ENCODE data around the gene SNX24. TPM values are rescaled to one million over a fixed set of nuclear protein-coding genes. Genes with fewer than 3 reads are reported as not detected.
"Not testable (repeated sequence)": the region's sequence is repeated elsewhere in the genome, so short reads cannot be mapped to it uniquely, and the experiment has no call there.

SNX24 gene
- total RNA-seq, 1 donor from 2014 or later = 1.2 TPM

GRCh38 chr5:122963305-122963704, 117.9 kb downstream of the SNX24 start:
- H3K36me3 Mint-ChIP-seq (ENCODE audit: low read depth) = no peaks in the 10 kb centered on the region
- H3K4me1 Mint-ChIP-seq (ENCODE audit: low read depth) = no peaks in the 10 kb centered on the region
- intact Hi-C loops (cut with micrococcal nuclease) = no loop called here
- H3K27me3 Mint-ChIP-seq (ENCODE audit: insufficient read depth) = no peaks in the 10 kb centered on the region
- H3K4me3 Mint-ChIP-seq = no peak overlapping the region
- H3K27ac Mint-ChIP-seq = no peak overlapping the region
- no peaks in the 10 kb centered on the region for H3K9me3 Mint-ChIP-seq
- DNase-seq (ENCODE audit: low spot score) = no peak

- H3K27ac Mint-ChIP-seq = no peak overlapping the region
- no peaks in the 10 kb centered on the region for H3K27me3 Mint-ChIP-seq (ENCODE audit: insufficient read depth)
- no peaks in the 10 kb centered on the region for H3K4me1 Mint-ChIP-seq (ENCODE audit: low read depth)
- no peak overlapping the region for H3K4me3 Mint-ChIP-seq
- no peaks in the 10 kb centered on the region for H3K36me3 Mint-ChIP-seq (ENCODE audit: low read depth)
- intact Hi-C loops (cut with micrococcal nuclease) = no loop called here
- no peak for DNase-seq (ENCODE audit: low spot score)
- H3K9me3 Mint-ChIP-seq = no peaks in the 10 kb centered on the region
These were observed 119.7 kb downstream of the SNX24 start for GRCh38 chr5:122965111-122965510.

- intact Hi-C loops (cut with micrococcal nuclease) = no loop called here
- H3K27ac Mint-ChIP-seq = no peak overlapping the region
- no peak for DNase-seq (ENCODE audit: low spot score)
- no peaks in the 10 kb centered on the region for H3K36me3 Mint-ChIP-seq (ENCODE audit: low read depth)
- H3K4me3 Mint-ChIP-seq = no peak overlapping the region
- H3K4me1 Mint-ChIP-seq (ENCODE audit: low read depth) = no peaks in the 10 kb centered on the region
- H3K27me3 Mint-ChIP-seq (ENCODE audit: insufficient read depth) = no peaks in the 10 kb centered on the region
- H3K9me3 Mint-ChIP-seq = no peaks in the 10 kb centered on the region
These were observed 121.7 kb downstream of the SNX24 start for GRCh38 chr5:122967085-122967484.

GRCh38 chr5:122967625-122968024, 122.2 kb downstream of the SNX24 start:
- no peaks in the 10 kb centered on the region for H3K36me3 Mint-ChIP-seq (ENCODE audit: low read depth)
- no peaks in the 10 kb centered on the region for H3K4me1 Mint-ChIP-seq (ENCODE audit: low read depth)
- H3K9me3 Mint-ChIP-seq = no peaks in the 10 kb centered on the region
- no peaks in the 10 kb centered on the region for H3K27me3 Mint-ChIP-seq (ENCODE audit: insufficient read depth)
- intact Hi-C loops (cut with micrococcal nuclease) = no loop called here
- H3K4me3 Mint-ChIP-seq = no peak overlapping the region
- no peak overlapping the region for H3K27ac Mint-ChIP-seq
- DNase-seq (ENCODE audit: low spot score) = no peak

- H3K36me3 Mint-ChIP-seq (ENCODE audit: low read depth); H3K27ac Mint-ChIP-seq; H3K9me3 Mint-ChIP-seq; DNase-seq (ENCODE audit: low spot score); H3K4me3 Mint-ChIP-seq; H3K27me3 Mint-ChIP-seq (ENCODE audit: insufficient read depth); intact Hi-C loops (cut with micrococcal nuclease); H3K4me1 Mint-ChIP-seq (ENCODE audit: low read depth): not testable (repeated sequence)
These were observed 122.6 kb downstream of the SNX24 start for GRCh38 chr5:122968056-122968455.

GRCh38 chr5:122971333-122971732, 125.9 kb downstream of the SNX24 start:
- Mint-ChIP-seq H3K9me3 (no peaks in the 10 kb centered on the region), H3K4me3 (no peak overlapping the region), H3K27ac (no peak overlapping the region), H3K36me3 (ENCODE audit: low read depth) (no peaks in the 10 kb centered on the region), H3K4me1 (ENCODE audit: low read depth) (no peaks in the 10 kb centered on the region), H3K27me3 (ENCODE audit: insufficient read depth) (peaks cover under 1% of the 10 kb centered on the region)
- DNase-seq (ENCODE audit: low spot score) = no peak
- intact Hi-C loops (cut with micrococcal nuclease) = no loop called here

- Mint-ChIP-seq H3K4me1 (ENCODE audit: low read depth) (no peaks in the 10 kb centered on the region), H3K4me3 (no peak overlapping the region), H3K27me3 (ENCODE audit: insufficient read depth) (peaks cover 4% of the 10 kb centered on the region), H3K36me3 (ENCODE audit: low read depth) (no peaks in the 10 kb centered on the region), H3K27ac (no peak overlapping the region), H3K9me3 (no peaks in the 10 kb centered on the region)
- DNase-seq (ENCODE audit: low spot score) = no peak
- intact Hi-C loops (cut with micrococcal nuclease) = no loop called here
These were observed 127.5 kb downstream of the SNX24 start for GRCh38 chr5:122972877-122973276.

- intact Hi-C loops (cut with micrococcal nuclease); H3K36me3 Mint-ChIP-seq (ENCODE audit: low read depth); H3K27ac Mint-ChIP-seq; H3K27me3 Mint-ChIP-seq (ENCODE audit: insufficient read depth); H3K4me3 Mint-ChIP-seq; H3K9me3 Mint-ChIP-seq; DNase-seq (ENCODE audit: low spot score); H3K4me1 Mint-ChIP-seq (ENCODE audit: low read depth): not testable (repeated sequence)
These were observed 128.3 kb downstream of the SNX24 start for GRCh38 chr5:122973759-122974158.

- H3K27ac Mint-ChIP-seq; H3K9me3 Mint-ChIP-seq; H3K36me3 Mint-ChIP-seq (ENCODE audit: low read depth); H3K27me3 Mint-ChIP-seq (ENCODE audit: insufficient read depth); DNase-seq (ENCODE audit: low spot score); H3K4me1 Mint-ChIP-seq (ENCODE audit: low read depth); H3K4me3 Mint-ChIP-seq; intact Hi-C loops (cut with micrococcal nuclease): not testable (repeated sequence)
These were observed 128.8 kb downstream of the SNX24 start for GRCh38 chr5:122974251-122974650.

- no peaks in the 10 kb centered on the region for H3K36me3 Mint-ChIP-seq (ENCODE audit: low read depth)
- no peak overlapping the region for H3K27ac Mint-ChIP-seq
- H3K9me3 Mint-ChIP-seq = no peaks in the 10 kb centered on the region
- H3K27me3 Mint-ChIP-seq (ENCODE audit: insufficient read depth) = peaks cover 8% of the 10 kb centered on the region
- DNase-seq (ENCODE audit: low spot score) = no peak
- H3K4me1 Mint-ChIP-seq (ENCODE audit: low read depth) = no peaks in the 10 kb centered on the region
- no peak overlapping the region for H3K4me3 Mint-ChIP-seq
- intact Hi-C loops (cut with micrococcal nuclease) = no loop called here
These were observed 131.9 kb downstream of the SNX24 start for GRCh38 chr5:122977319-122977718.

- H3K9me3 Mint-ChIP-seq = no peaks in the 10 kb centered on the region
- no peak overlapping the region for H3K27ac Mint-ChIP-seq
- no peak overlapping the region for H3K4me3 Mint-ChIP-seq
- H3K36me3 Mint-ChIP-seq (ENCODE audit: low read depth) = no peaks in the 10 kb centered on the region
- no peak for DNase-seq (ENCODE audit: low spot score)
- H3K4me1 Mint-ChIP-seq (ENCODE audit: low read depth) = no peaks in the 10 kb centered on the region
- intact Hi-C loops (cut with micrococcal nuclease) = no loop called here
- peaks cover 8% of the 10 kb centered on the region for H3K27me3 Mint-ChIP-seq (ENCODE audit: insufficient read depth)
These were observed 132.7 kb downstream of the SNX24 start for GRCh38 chr5:122978068-122978467.

GRCh38 chr5:122978644-122979297, 133.4 kb downstream of the SNX24 start:
- H3K9me3 Mint-ChIP-seq = no peaks in the 10 kb centered on the region
- no peak overlapping the region for H3K4me3 Mint-ChIP-seq
- DNase-seq (ENCODE audit: low spot score) = no peak
- intact Hi-C loops (cut with micrococcal nuclease) = no loop called here
- H3K36me3 Mint-ChIP-seq (ENCODE audit: low read depth) = no peaks in the 10 kb centered on the region
- no peaks in the 10 kb centered on the region for H3K4me1 Mint-ChIP-seq (ENCODE audit: low read depth)
- H3K27me3 Mint-ChIP-seq (ENCODE audit: insufficient read depth) = peaks cover 8% of the 10 kb centered on the region
- H3K27ac Mint-ChIP-seq = no peak overlapping the region

- no peak overlapping the region for H3K27ac Mint-ChIP-seq
- no peaks in the 10 kb centered on the region for H3K36me3 Mint-ChIP-seq (ENCODE audit: low read depth)
- no peak overlapping the region for H3K4me3 Mint-ChIP-seq
- H3K9me3 Mint-ChIP-seq = no peaks in the 10 kb centered on the region
- intact Hi-C loops (cut with micrococcal nuclease) = no loop called here
- H3K4me1 Mint-ChIP-seq (ENCODE audit: low read depth) = no peaks in the 10 kb centered on the region
- H3K27me3 Mint-ChIP-seq (ENCODE audit: insufficient read depth) = peaks cover 3% of the 10 kb centered on the region
- DNase-seq (ENCODE audit: low spot score) = no peak
These were observed 136.4 kb downstream of the SNX24 start for GRCh38 chr5:122981846-122982245.

- no peaks in the 10 kb centered on the region for H3K9me3 Mint-ChIP-seq
- H3K4me3 Mint-ChIP-seq = no peak overlapping the region
- DNase-seq (ENCODE audit: low spot score) = no peak
- intact Hi-C loops (cut with micrococcal nuclease) = no loop called here
- H3K4me1 Mint-ChIP-seq (ENCODE audit: low read depth) = no peaks in the 10 kb centered on the region
- peaks cover 3% of the 10 kb centered on the region for H3K27me3 Mint-ChIP-seq (ENCODE audit: insufficient read depth)
- no peaks in the 10 kb centered on the region for H3K36me3 Mint-ChIP-seq (ENCODE audit: low read depth)
- H3K27ac Mint-ChIP-seq = no peak overlapping the region
These were observed 137.0 kb downstream of the SNX24 start for GRCh38 chr5:122982376-122982775.
